Fibroblast of the aortic adventitia (primary cell): ENCODE measurements around the gene SP1. TPM values are rescaled to one million over a fixed set of nuclear protein-coding genes. Genes with fewer than 3 reads are reported as not detected.
"Not testable (repeated sequence)": the region's sequence is repeated elsewhere in the genome, so short reads cannot be mapped to it uniquely, and the experiment has no call there.

Source experiments
- DNase-seq: peaks from one replicate; pipeline ENCODE4 v3.0.0-alpha.2; 2010; ENCODE audit warnings: low read depth
- H3K4me3 ChIP-seq: 2 replicates; pipeline ENCODE4 v1.5.1; 2011; ENCODE audit warnings: low read depth, mild to moderate bottlenecking, control low read depth, low read length, moderate library complexity
- total RNA-seq: library from RNA; depleted of rRNA; stranded (reverse); fragments of >200 nt; gene quantifications from 2 replicates; pipeline ENCODE4 v1.2.3, GENCODE V29; 2012; ENCODE audit warnings: low replicate concordance
- TF ChIP-seq, protein P1 (sequence below): IDR thresholded peaks from 2 replicates; pipeline ENCODE4 v1.5.1; 2011; ENCODE audit warnings: mild to moderate bottlenecking, low read length, control low read depth, inconsistent platforms; ENCODE audit not compliant: insufficient read depth

SP1 gene
- total RNA-seq, 1 donor = 63.3 TPM

DNA sequence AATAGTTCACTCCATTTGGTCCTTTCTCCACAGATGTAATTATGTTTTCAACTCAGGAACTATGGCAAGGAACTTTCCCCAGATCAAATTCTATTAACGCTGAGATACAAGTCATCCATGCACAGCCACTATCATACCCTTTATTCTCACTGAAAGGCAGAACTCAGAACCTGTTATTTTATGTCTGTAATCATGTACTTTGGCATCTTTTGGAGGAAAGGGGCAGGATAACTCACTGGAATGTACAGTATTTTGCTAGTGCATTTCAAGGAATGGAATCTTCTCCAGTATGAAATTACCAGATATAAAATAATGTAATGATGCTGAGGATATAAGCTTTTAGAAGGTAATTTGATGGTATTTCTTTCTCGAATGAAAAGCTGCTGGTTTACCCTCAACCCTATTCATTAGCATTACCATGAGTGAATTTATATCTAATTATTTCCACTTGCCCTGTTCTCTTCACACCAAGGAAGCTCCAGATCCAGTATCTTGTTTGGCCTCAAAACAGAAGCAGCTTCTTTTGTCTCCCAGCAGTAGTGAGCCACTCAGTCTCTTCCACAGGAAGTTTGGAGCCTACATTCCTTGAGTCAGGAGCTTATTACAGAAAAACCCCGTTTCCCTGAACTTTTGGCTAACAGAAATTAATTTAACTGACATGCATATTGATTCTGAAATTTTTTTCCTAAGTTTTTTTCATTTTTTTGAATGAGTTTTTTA lies 33.7 kb downstream of the SP1 start:
- no peak overlapping the region for H3K4me3 ChIP-seq
- TF ChIP-seq, protein P1, sequence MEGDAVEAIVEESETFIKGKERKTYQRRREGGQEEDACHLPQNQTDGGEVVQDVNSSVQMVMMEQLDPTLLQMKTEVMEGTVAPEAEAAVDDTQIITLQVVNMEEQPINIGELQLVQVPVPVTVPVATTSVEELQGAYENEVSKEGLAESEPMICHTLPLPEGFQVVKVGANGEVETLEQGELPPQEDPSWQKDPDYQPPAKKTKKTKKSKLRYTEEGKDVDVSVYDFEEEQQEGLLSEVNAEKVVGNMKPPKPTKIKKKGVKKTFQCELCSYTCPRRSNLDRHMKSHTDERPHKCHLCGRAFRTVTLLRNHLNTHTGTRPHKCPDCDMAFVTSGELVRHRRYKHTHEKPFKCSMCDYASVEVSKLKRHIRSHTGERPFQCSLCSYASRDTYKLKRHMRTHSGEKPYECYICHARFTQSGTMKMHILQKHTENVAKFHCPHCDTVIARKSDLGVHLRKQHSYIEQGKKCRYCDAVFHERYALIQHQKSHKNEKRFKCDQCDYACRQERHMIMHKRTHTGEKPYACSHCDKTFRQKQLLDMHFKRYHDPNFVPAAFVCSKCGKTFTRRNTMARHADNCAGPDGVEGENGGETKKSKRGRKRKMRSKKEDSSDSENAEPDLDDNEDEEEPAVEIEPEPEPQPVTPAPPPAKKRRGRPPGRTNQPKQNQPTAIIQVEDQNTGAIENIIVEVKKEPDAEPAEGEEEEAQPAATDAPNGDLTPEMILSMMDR = no peak
- no peak for DNase-seq

DNA sequence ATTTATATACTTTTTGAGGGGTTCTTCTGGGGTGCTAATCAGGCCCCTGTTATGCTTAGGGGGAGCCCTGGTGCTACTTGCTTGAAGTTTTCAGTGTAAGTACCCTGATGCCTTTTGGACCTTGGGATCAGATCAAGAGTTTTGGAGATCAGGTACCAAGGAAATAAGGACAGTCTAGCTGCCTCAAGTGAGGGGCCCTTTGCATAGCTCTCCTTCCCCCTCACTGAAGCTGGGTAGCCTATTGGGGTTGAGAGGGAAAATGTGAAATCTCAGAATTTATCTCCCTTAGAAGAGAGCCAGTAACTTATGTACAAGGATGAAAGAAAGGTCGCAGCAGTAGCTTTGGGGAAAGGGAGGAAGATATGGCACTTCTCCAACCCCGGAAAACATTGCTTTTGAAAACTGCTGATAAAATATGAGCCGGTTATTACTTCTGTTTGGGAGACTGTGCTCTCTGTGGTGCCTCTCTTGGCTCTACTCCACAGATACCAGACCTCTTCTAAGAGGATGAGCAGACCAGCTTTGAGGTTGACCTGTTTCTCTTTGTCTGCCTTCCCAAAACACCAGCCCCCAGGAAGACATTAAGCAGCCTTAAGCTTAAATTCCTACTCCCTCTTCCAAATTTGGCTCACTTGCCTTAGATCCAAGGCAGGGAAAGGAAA lies 34.9 kb downstream of the SP1 start:
- TF ChIP-seq, protein P1 = no peak
- DNase-seq = peak; percentile 39
- H3K4me3 ChIP-seq = no peak overlapping the region

DNA sequence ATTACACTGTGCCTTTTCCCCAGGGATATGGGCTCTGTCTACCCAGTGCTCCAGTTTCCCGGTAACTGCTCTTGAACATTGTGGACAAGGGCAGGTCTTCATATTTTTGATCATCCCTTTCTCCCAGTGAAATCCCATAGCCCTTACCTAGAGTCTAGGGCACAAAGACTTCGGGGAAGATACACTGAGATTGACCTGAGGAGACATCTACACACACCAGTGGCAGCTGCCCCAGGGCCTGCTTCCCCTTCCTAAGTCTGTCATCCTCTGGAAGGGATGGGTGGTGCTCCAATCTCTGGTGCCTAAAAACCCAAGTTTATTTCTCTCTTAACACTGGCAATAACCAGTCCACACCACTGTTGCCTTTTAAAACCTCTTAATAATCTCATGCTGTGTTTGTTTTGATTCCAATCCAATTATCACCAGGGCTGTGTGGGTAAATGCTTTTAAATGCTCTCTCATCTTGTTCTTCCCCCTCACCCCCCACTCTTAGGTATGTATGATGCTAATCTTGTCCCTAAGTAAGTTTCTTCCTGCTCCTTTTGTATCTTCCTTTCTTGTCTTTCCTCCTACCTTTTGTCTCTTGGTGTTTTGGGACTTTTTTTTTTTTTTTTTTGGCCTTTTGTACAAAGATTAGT lies 35.9 kb downstream of the SP1 start:
- not testable (repeated sequence) for H3K4me3 ChIP-seq
- DNase-seq = peak; percentile 23

DNA sequence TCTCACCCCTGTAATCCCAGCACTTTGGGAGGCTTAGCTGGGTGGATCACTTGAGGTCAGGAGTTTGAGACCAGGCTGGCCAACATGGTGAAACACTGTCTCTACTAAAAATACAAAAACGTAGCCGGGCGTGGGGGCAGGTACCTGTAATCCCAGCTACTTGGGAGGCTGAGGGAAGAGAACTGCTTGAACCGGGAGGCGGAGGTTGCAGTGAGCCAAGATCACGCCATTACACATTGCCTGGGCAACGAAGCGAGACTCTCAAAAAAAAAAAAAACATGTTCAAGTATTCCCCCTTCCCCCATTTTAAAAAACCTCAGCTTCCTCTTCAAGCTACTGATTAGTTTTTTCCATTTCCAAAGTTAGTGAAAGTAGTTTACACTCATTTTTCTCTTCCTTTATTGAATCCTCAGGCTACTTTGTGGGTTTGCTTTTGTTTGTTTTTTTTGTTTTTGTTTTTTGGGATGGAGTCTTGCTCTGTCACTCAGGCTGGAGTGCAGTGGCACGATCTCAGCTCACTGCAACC lies 37.4 kb downstream of the SP1 start:
- DNase-seq, H3K4me3 ChIP-seq: not testable (repeated sequence)

DNA sequence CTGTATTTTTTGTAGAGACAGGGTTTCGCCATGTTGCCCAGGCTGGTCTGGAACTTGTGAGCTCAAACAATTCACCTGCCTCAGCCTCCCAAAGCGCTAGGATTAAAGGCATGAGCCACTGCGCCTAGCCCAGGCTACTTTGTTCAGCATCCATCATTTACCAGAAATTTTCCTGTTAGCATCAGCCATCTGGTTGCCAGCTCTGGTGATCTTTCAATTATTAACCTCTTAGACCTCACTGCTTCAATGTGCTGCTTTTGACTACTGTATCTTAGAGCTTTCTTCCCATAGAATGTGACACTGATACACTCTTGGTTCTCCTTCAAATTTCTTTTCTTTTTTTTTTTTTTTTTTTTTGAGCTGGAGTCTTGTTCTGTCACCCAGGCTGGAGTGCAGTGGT lies 38.2 kb downstream of the SP1 start:
- no peak for DNase-seq
- no peak overlapping the region for H3K4me3 ChIP-seq
- TF ChIP-seq, protein P1 = no peak

DNA sequence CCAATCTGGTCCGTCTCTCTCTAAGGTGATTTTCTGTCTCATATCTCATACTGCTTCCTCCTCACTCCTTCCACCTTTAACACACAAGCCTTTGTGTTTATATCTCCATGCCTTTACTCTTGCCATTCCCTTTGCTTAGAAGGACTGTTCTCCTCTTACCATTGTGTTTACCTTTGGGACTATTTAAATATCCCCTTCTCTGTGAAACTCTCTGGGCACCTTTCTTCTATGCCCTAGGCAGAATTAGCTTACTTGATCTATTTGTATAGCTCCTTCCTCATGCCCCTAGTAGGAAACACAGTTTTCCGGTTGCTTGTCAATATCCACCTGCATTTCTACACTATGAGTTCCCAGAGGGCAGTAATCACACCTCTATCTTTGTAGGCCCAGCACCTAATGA lies 39.8 kb downstream of the SP1 start:
- DNase-seq = no peak
- H3K4me3 ChIP-seq = no peak overlapping the region
- TF ChIP-seq, protein P1 = no peak

DNA sequence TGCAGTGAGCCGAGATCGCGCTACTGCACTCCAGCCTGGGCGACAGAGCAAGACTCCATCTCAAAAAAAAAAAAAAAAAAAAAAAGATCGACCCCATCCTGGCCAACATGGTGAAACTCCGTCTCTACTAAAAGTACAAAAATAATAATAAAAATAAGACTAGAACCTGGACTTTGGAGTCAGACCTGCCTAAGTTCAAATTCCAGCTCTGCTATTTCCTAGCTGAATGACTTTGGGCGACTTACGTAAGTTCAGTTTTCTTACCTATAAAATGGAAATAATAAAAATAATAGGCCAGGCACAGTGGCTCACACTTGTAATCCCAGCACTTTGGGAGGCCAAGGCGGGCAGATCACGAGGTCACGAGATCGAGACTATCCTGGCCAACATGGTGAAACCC lies 42.3 kb downstream of the SP1 start:
- H3K4me3 ChIP-seq, DNase-seq: not testable (repeated sequence)

DNA sequence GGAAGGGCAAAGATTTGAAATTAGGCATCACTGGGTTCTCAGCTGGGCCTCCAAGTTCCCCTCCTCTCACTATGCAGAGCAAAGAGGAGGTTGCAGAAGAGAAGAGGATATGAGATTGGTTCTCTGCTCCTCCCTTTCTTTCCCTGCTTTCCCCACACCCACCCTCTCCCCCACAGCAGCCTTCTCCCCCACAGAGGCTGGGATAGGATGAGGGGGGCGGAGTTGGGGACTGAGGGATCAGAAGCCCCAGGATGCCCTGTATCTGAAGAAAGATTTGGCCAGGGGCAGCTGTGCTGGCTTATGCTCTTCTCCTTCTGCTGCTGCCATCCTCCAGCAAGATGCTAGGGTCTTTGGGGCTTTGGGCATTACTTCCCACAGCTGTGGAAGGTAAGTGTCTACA lies 43.6 kb downstream of the SP1 start, which contains the start of gene AMHR2:
Gene AMHR2 (plus strand): TSS at position 259 of the 400 bp plus-strand sequence. CDS start 80 bp downstream, at position 339.
- no peak within 1 kb of the TSS for H3K4me3 ChIP-seq
- TF ChIP-seq, protein P1 = no peak
- DNase-seq = no peak
